CD14-positive monocyte (primary cell): Measurements from ENCODE around the gene CDKAL1. TPM values are rescaled to one million over a fixed set of nuclear protein-coding genes. Genes with fewer than 3 reads are reported as not detected.

ENCODE experiments used
- DNase-seq, 3 donors: peaks; one replicate each; pipeline ENCODE4 v3.0.0-alpha.2; 2011 to 2022
- H2AFZ ChIP-seq: 2 replicates; pipeline ENCODE4 v1.6.0; 2012; ENCODE audit warnings: mild to moderate bottlenecking, low read depth, low read length, inconsistent platforms; ENCODE audit not compliant: insufficient read depth, poor library complexity, severe bottlenecking
- H3K27ac ChIP-seq, 2 donors: 1 replicate in 1 of 2; 2 replicates in 1 of 2; pipeline ENCODE4 v1.5.1; 2012 to 2013; ENCODE audit warnings: low read length in 2 of 2, control low read depth in 1 of 2, inconsistent platforms in 1 of 2, low read depth in 1 of 2, mild to moderate bottlenecking in 1 of 2
- H3K27me3 ChIP-seq, 2 donors: one replicate each; pipeline versions ENCODE4 v1.6.0 to v1.6.1; 2011 to 2013; ENCODE audit warnings: low read length in 2 of 2; ENCODE audit not compliant: control insufficient read depth in 2 of 2, insufficient read depth in 2 of 2
- H3K36me3 ChIP-seq, 2 donors: replicated peaks in 1 of 2; 1 replicate in 1 of 2; 2 replicates in 1 of 2; pipeline versions ENCODE4 v1.5.1 to v1.6.1; 2012 to 2013; ENCODE audit warnings: low read length in 2 of 2, control low read depth in 1 of 2, inconsistent platforms in 1 of 2, mild to moderate bottlenecking in 1 of 2; ENCODE audit not compliant: insufficient read depth in 2 of 2, control insufficient read depth in 1 of 2
- H3K4me1 ChIP-seq, 2 donors: 1 replicate in 1 of 2; 2 replicates in 1 of 2; pipeline versions ENCODE4 v1.5.1 to v1.6.1; 2012 to 2013; ENCODE audit warnings: low read length in 2 of 2, control low read depth in 1 of 2, inconsistent platforms in 1 of 2, mild to moderate bottlenecking in 1 of 2, moderate library complexity in 1 of 2; ENCODE audit not compliant: insufficient read depth in 2 of 2, control insufficient read depth in 1 of 2
- H3K4me2 ChIP-seq: replicated peaks from 2 replicates; pipeline ENCODE3; 2012; ENCODE audit warnings: low read length, moderate library complexity, mild to moderate bottlenecking; ENCODE audit not compliant: poor library complexity, severe bottlenecking; ENCODE audit errors: extremely low read depth
- H3K4me3 ChIP-seq, 3 experiments: fragments of 200-600 bp in 1 of 3; sonication (generic) in 1 of 3; replicated peaks in 1 of 3; 1 replicate in 2 of 3; 2 replicates in 1 of 3; pipeline ENCODE4 v1.5.1; 2011 to 2013; ENCODE audit warnings: low read length in 3 of 3, mild to moderate bottlenecking in 3 of 3, control low read depth in 2 of 3, low read depth in 2 of 3, inconsistent platforms in 1 of 3, moderate library complexity in 1 of 3
- H3K79me2 ChIP-seq: 2 replicates; pipeline ENCODE4 v1.6.0; 2012; ENCODE audit warnings: mild to moderate bottlenecking, control low read depth, inconsistent platforms, low read length, moderate library complexity; ENCODE audit not compliant: insufficient read depth
- H3K9ac ChIP-seq: 2 replicates; pipeline ENCODE4 v1.6.0; 2017; ENCODE audit warnings: low read length, mild to moderate bottlenecking; ENCODE audit not compliant: insufficient read depth, poor library complexity, severe bottlenecking
- H3K9me3 ChIP-seq, 2 donors: replicated peaks in 1 of 2; 1 replicate in 1 of 2; 2 replicates in 1 of 2; pipeline versions ENCODE4 v1.5.1 to v1.6.1; 2012 to 2013; ENCODE audit warnings: low read length in 2 of 2, control low read depth in 1 of 2; ENCODE audit not compliant: control insufficient read depth in 1 of 2, insufficient read depth in 1 of 2
- H4K20me1 ChIP-seq: 2 replicates; pipeline ENCODE4 v1.6.0; 2012; ENCODE audit warnings: mild to moderate bottlenecking, low read length, control low read depth, moderate library complexity; ENCODE audit not compliant: insufficient read depth
- H3K27ac Mint-ChIP-seq, 7 donors: one replicate each; pipeline ENCODE4 v1.8.0; 2020; ENCODE audit warnings: mild to moderate bottlenecking in 7 of 7, mixed read lengths in 7 of 7, moderate library complexity in 6 of 7, inconsistent platforms in 2 of 7
- H3K27me3 Mint-ChIP-seq, 3 donors: one replicate each; pipeline ENCODE4 v1.8.0; 2021 to 2022; ENCODE audit warnings: low read depth in 3 of 3, mild to moderate bottlenecking in 3 of 3, mixed read lengths in 3 of 3, moderate library complexity in 3 of 3, inconsistent platforms in 1 of 3
- H3K36me3 Mint-ChIP-seq, 2 donors: one replicate each; pipeline ENCODE4 v1.8.0; 2020; ENCODE audit warnings: mixed read lengths in 2 of 2, inconsistent platforms in 1 of 2, mild to moderate bottlenecking in 1 of 2
- H3K4me1 Mint-ChIP-seq: one replicate; pipeline ENCODE4 v1.8.0; 2020; ENCODE audit warnings: mild to moderate bottlenecking, mixed read lengths
- H3K4me3 Mint-ChIP-seq, 2 donors: one replicate each; pipeline ENCODE4 v1.8.0; 2020; ENCODE audit warnings: mild to moderate bottlenecking in 2 of 2, mixed read lengths in 2 of 2, moderate library complexity in 1 of 2
- H3K9me3 Mint-ChIP-seq, 7 donors: one replicate each; pipeline ENCODE4 v1.8.0; 2020 to 2022; ENCODE audit warnings: mixed read lengths in 7 of 7, mild to moderate bottlenecking in 6 of 7, moderate library complexity in 6 of 7, inconsistent platforms in 2 of 7
- CTCF ChIP-seq: fragments of 200-600 bp; IDR thresholded peaks from one replicate; pipeline ENCODE4 v1.8.0; 2022; ENCODE audit warnings: antibody characterized with exemption, mild to moderate bottlenecking
- WGBS: methylation state at CpG from one replicate; pipeline ENCODE4 v1.1.5; 2013; ENCODE audit warnings: missing lambda C conversion rate; ENCODE audit not compliant: insufficient coverage; 5-methylcytosine and 5-hydroxymethylcytosine counted together
- intact Hi-C, 2 donors: fragments of 100-400 bp; cut with micrococcal nuclease; formaldehyde crosslinking; loops; one replicate each; pipeline versions ENCODE4 v1.15.0 to v1.15.1; 2023
- polyA plus RNA-seq, 3 donors: library from polyadenylated mRNA; depleted of rRNA in 1 of 3; unstranded in 2 of 3; stranded (reverse) in 1 of 3; fragments of 300-500 nt in 2 of 3; fragments of >200 nt in 1 of 3; fragmentation: Illumina TruSeq in 2 of 3; gene quantifications; 1 replicate in 2 of 3; 2 replicates in 1 of 3; pipeline ENCODE4 v1.2.3, GENCODE V29; 2012 to 2021

CDKAL1 gene
- polyA plus RNA-seq, 3 donors, result 3.2 to 12.4 (median 8.3) TPM

DNA sequence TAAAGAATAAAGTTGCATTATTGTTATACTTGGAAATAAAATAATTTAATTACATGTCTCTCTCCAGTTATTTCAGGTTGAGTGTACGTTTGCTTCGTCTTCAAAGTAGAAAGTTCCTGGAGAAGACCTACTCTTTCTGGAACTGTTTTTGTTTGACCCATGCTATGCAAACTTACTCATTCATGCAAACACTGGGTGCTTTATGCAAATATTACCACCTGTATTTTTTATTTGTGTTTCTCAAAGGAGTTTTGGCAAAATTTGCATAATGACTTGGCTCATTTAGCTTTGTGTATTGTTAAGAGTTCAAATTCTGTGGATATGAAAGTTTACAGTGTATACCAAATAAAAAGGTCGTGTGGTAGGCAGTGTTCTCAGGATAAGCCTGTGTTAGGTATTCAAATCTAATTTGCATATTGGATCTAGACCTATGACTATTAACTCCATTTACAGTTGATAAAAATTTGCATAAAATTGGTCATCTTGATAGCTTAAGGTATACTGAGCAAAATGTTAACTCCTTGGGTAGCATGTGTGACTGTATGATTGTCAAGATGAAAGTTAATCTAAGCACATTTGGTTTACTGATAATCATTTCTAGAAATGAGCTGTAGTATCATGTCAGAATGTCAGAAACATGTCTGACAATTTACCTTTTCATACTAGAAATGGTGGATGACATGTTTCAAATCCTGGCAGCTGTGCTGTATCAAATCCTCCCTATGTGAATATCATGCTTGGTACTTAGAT is 65.2 kb downstream of the CDKAL1 start:
- peaks cover 5 to 32% of the 10 kb centered on the region in 2 donors for H3K36me3 ChIP-seq
- Mint-ChIP-seq H3K27me3 (peaks cover 0 to 2% (median 0%) of the 10 kb centered on the region in 3 donors), H3K27ac (no peak overlapping the region), H3K4me3 (no peak overlapping the region), H3K36me3 (peaks cover 24 to 42% of the 10 kb centered on the region in 2 donors), H3K9me3 (peaks cover 0 to 12% (median 7%) of the 10 kb centered on the region in 7 donors), H3K4me1 (no peaks in the 10 kb centered on the region)
- no peak overlapping the region for H3K9ac ChIP-seq
- no peak for TF ChIP-seq CTCF
- H2AFZ ChIP-seq, result no peak overlapping the region
- WGBS, result no CpG with 5 or more reads among the region's 3 CpGs
- intact Hi-C loops, result no loop called here
- H3K27ac ChIP-seq, result no peak overlapping the region
- H3K4me3 ChIP-seq, result no peak overlapping the region
- no peak overlapping the region for H3K4me2 ChIP-seq
- peaks cover 0 to 3% of the 10 kb centered on the region in 2 donors for H3K9me3 ChIP-seq
- no peaks in the 10 kb centered on the region for H4K20me1 ChIP-seq
- H3K79me2 ChIP-seq, result no peaks in the 10 kb centered on the region
- H3K27me3 ChIP-seq, result no peaks in the 10 kb centered on the region
- DNase-seq, result no peak
- no peaks in the 10 kb centered on the region for H3K4me1 ChIP-seq

DNA sequence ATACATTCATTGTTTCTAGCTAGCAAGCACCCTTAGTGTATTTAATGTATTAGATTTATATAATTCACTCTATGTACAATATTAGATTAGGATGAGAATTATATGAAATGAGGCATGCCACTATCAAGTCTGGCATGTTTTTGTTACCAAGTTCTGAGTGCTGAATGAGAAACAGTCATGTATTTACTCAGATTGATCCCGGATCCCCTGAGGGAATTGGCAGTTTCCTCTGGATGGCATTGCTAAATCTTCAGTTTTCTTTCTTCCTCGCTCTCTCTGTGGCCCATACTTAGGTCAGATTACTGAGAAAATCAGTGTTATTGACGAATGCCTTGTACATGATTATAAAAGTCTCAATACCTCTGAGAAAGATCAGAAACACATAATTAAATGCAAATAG is 66.6 kb downstream of the CDKAL1 start:
- WGBS, result no CpG with 5 or more reads among the region's 3 CpGs

More for the DNA sequence above, 66.6 kb downstream of the CDKAL1 start:
- Mint-ChIP-seq H3K4me1 (no peaks in the 10 kb centered on the region), H3K36me3 (peaks cover 13 to 31% of the 10 kb centered on the region in 2 donors), H3K9me3 (peaks cover 0 to 4% (median 1%) of the 10 kb centered on the region in 7 donors), H3K27ac (no peak overlapping the region), H3K27me3 (no peaks in the 10 kb centered on the region), H3K4me3 (no peak overlapping the region)
- Histone ChIP-seq H3K9ac (no peak overlapping the region), H3K4me3 (no peak overlapping the region), H3K4me1 (no peaks in the 10 kb centered on the region), H3K27ac (no peak overlapping the region), H3K79me2 (no peaks in the 10 kb centered on the region), H3K9me3 (peaks cover 0 to 3% of the 10 kb centered on the region in 2 donors), H3K36me3 (peaks cover 4 to 23% of the 10 kb centered on the region in 2 donors), H2AFZ (no peak overlapping the region), H3K4me2 (no peak overlapping the region), H3K27me3 (no peaks in the 10 kb centered on the region), H4K20me1 (no peaks in the 10 kb centered on the region)
- DNase-seq, result no peak
- intact Hi-C loops, result no loop called here
- no peak for TF ChIP-seq CTCF
